Measurements from ENCODE around the gene METTL25. TPM values are rescaled to one million over a fixed set of nuclear protein-coding genes. Genes with fewer than 3 reads are reported as not detected.

The METTL25 gene
- total RNA-seq, 1 experiment from 2014 or later = 6.3 TPM

DNA sequence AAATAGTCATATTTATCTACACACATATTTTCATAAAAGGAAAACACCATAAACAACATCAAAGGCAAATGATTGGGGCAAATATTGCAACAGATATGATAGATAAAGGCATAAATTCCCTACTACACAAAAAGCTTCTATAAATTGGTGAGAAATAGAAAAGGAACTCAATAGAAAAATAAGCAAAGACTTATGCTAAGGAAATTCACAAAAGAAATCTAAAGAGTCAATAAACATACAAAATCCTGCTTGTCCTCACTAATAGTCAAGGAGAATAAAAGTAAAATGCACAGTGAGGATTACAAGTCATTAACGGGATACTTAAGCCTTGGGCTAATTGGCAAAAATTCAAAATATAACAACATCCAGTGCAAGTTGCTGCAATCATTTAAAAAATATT is 30.5 kb upstream of the METTL25 start:
- no peak for DNase-seq (ENCODE audit: low spot score)
- no peaks in the 10 kb centered on the region for H3K9me3 Mint-ChIP-seq
- H3K36me3 Mint-ChIP-seq = no peaks in the 10 kb centered on the region
- no peak overlapping the region for H3K27ac Mint-ChIP-seq
- no peak overlapping the region for H3K4me3 Mint-ChIP-seq
- peaks cover 14% of the 10 kb centered on the region for H3K4me1 Mint-ChIP-seq
- no peak for TF ChIP-seq MXD4 (CRISPR knock-in tag; IDR thresholded peaks at IDR 0.05; ENCODE audit: borderline replicate concordance)
- TF ChIP-seq SP1 (CRISPR knock-in tag; conservative IDR thresholded peaks at IDR 0.05) = no peak
- TF ChIP-seq NR3C1 (CRISPR knock-in tag; conservative IDR thresholded peaks at IDR 0.05; ENCODE audit: low read depth) = no peak
- TF ChIP-seq TP53 (CRISPR knock-in tag; IDR thresholded peaks at IDR 0.05) = no peak
- no peak for TF ChIP-seq ZNF317 (CRISPR knock-in tag; IDR thresholded peaks at IDR 0.05; ENCODE audit: borderline replicate concordance, low read depth)
- no peaks in the 10 kb centered on the region for H3K27me3 Mint-ChIP-seq (ENCODE audit: low read depth)
- POLR2A ChIA-PET = no interaction called here
- CTCF ChIA-PET = no interaction called here
- ATAC-seq = no peak

GRCh38 chr12:82329508-82329907 is 28.8 kb upstream of the METTL25 start:
- peaks cover 14% of the 10 kb centered on the region for H3K4me1 Mint-ChIP-seq
- no peak overlapping the region for H3K27ac Mint-ChIP-seq
- no peaks in the 10 kb centered on the region for H3K27me3 Mint-ChIP-seq (ENCODE audit: low read depth)
- ATAC-seq (peak; percentile 28; the same call in 1 of the 2 replicates), DNase-seq (ENCODE audit: low spot score) (no peak)
- ChIA-PET POLR2A (no interaction called here), CTCF (no interaction called here)
- no peak overlapping the region for H3K4me3 Mint-ChIP-seq
- no peaks in the 10 kb centered on the region for H3K36me3 Mint-ChIP-seq
- TF ChIP-seq OVOL2 (CRISPR knock-in tag; IDR thresholded peaks at IDR 0.05; ENCODE audit: borderline replicate concordance) = no peak
- no peak for TF ChIP-seq ERG (CRISPR knock-in tag; IDR thresholded peaks at IDR 0.05)
- no peak for TF ChIP-seq TP53 (CRISPR knock-in tag; IDR thresholded peaks at IDR 0.05)
- no peak for TF ChIP-seq PRRX2 (CRISPR knock-in tag; IDR thresholded peaks at IDR 0.05)
- no peak for TF ChIP-seq FOXP1 (CRISPR knock-in tag; IDR thresholded peaks at IDR 0.05; ENCODE audit: borderline replicate concordance)
- no peak for TF ChIP-seq MLX (CRISPR knock-in tag; IDR thresholded peaks at IDR 0.05)
- TF ChIP-seq, protein P1, sequence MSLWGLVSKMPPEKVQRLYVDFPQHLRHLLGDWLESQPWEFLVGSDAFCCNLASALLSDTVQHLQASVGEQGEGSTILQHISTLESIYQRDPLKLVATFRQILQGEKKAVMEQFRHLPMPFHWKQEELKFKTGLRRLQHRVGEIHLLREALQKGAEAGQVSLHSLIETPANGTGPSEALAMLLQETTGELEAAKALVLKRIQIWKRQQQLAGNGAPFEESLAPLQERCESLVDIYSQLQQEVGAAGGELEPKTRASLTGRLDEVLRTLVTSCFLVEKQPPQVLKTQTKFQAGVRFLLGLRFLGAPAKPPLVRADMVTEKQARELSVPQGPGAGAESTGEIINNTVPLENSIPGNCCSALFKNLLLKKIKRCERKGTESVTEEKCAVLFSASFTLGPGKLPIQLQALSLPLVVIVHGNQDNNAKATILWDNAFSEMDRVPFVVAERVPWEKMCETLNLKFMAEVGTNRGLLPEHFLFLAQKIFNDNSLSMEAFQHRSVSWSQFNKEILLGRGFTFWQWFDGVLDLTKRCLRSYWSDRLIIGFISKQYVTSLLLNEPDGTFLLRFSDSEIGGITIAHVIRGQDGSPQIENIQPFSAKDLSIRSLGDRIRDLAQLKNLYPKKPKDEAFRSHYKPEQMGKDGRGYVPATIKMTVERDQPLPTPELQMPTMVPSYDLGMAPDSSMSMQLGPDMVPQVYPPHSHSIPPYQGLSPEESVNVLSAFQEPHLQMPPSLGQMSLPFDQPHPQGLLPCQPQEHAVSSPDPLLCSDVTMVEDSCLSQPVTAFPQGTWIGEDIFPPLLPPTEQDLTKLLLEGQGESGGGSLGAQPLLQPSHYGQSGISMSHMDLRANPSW (CRISPR knock-in tag; conservative IDR thresholded peaks at IDR 0.05; ENCODE audit: low read depth) = no peak
- no peak for TF ChIP-seq ETV6 (CRISPR knock-in tag; IDR thresholded peaks at IDR 0.05)
- no peak for TF ChIP-seq MXD4 (CRISPR knock-in tag; IDR thresholded peaks at IDR 0.05; ENCODE audit: borderline replicate concordance)
- TF ChIP-seq, protein P2, sequence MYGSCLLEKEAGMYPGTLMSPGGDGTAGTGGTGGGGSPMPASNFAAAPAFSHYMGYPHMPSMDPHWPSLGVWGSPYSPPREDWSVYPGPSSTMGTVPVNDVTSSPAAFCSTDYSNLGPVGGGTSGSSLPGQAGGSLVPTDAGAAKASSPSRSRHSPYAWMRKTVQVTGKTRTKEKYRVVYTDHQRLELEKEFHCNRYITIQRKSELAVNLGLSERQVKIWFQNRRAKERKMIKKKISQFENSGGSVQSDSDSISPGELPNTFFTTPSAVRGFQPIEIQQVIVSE (CRISPR knock-in tag; IDR thresholded peaks at IDR 0.05; ENCODE audit: borderline replicate concordance) = no peak
- no peak for TF ChIP-seq NFATC4 (CRISPR knock-in tag; IDR thresholded peaks at IDR 0.05)
- TF ChIP-seq ZNF396 (CRISPR knock-in tag; IDR thresholded peaks at IDR 0.05; ENCODE audit: borderline replicate concordance) = no peak
- no peak for TF ChIP-seq HMGXB4 (CRISPR knock-in tag; IDR thresholded peaks at IDR 0.05)
- TF ChIP-seq FOXP4 (CRISPR knock-in tag; IDR thresholded peaks at IDR 0.05) = no peak
- TF ChIP-seq, protein P3, sequence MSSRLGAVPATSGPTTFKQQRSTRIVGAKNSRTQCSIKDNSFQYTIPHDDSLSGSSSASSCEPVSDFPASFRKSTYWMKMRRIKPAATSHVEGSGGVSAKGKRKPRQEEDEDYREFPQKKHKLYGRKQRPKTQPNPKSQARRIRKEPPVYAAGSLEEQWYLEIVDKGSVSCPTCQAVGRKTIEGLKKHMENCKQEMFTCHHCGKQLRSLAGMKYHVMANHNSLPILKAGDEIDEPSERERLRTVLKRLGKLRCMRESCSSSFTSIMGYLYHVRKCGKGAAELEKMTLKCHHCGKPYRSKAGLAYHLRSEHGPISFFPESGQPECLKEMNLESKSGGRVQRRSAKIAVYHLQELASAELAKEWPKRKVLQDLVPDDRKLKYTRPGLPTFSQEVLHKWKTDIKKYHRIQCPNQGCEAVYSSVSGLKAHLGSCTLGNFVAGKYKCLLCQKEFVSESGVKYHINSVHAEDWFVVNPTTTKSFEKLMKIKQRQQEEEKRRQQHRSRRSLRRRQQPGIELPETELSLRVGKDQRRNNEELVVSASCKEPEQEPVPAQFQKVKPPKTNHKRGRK (CRISPR knock-in tag; IDR thresholded peaks at IDR 0.05; ENCODE audit: borderline replicate concordance) = no peak
- no peak for TF ChIP-seq GABPB1 (CRISPR knock-in tag; IDR thresholded peaks at IDR 0.05)
- TF ChIP-seq ATF3 (CRISPR knock-in tag; conservative IDR thresholded peaks at IDR 0.05) = no peak
- no peak for TF ChIP-seq KAT7 (CRISPR knock-in tag; IDR thresholded peaks at IDR 0.05; ENCODE audit: borderline replicate concordance)
- no peak for TF ChIP-seq ZNF416 (CRISPR knock-in tag; IDR thresholded peaks at IDR 0.05)
- H3K9me3 Mint-ChIP-seq = no peaks in the 10 kb centered on the region

All from WTC11 (cell line).